Airway epithelial cell (primary cell): Measurements from ENCODE around the gene MSMP. TPM values are rescaled to one million over a fixed set of nuclear protein-coding genes. Genes with fewer than 3 reads are reported as not detected.

Experiments
- total RNA-seq: library from RNA; depleted of rRNA; stranded (reverse); fragments of >200 nt; gene quantifications from 2 replicates; pipeline ENCODE4 v1.2.3, GENCODE V29; 2015

Gene MSMP, protein sequence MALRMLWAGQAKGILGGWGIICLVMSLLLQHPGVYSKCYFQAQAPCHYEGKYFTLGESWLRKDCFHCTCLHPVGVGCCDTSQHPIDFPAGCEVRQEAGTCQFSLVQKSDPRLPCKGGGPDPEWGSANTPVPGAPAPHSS
- total RNA-seq: not detected in 2 replicates

DNA sequence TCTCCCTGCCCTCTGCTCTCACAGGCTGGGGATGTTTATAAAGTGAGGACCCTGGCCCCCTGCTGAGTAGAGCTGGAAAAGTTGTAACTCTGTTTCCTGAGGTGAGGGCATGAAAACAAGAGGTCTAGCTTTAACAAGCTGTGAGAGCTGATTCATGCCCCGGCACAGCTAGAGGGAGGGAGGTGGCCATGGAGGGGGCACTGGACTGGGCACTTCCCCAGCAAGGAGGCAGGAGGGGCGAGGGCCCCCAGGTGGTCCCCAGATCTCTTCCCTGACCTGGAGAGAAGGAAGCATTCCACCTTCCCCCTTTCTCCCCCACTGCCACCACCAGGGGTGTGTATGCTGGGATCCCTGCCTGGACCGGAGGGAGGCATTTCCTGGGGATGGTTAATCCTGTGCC is at the start of gene MSMP:
MSMP (minus strand) TSS at position 13 of the 400 bp plus-strand sequence. CDS start 147 bp downstream, outside the sequence.

DNA sequence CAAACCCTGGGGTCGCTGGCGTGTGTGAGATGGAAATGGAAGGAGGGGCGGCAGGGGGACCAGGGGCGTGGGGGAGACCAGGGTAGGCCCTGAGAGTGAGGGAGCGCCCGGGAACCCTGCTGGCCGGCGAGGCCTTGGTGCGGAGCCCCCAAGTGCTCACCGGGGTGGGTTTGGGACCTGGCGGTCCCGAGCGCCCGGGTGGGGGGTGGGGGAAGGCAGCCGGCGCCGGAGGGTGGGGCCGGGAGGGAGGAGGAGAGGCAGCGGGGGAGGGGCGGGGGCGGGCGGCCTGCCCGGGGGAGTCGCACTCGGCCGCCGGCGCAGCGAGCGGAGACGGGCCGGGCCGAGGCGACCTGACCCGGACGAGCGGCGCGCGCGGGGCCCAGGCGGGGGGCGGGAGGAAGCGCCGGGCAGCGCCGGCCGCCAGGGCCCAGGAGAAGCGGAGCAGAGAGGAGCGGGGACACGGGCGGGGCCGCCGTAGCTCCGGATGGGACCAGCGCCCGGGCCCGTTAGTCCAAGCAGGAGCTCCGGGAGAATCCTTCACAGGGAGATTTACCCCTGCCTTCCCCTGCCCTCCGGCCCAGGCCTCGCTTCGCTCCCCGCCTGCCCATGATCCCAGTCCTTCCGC is 37.3 kb upstream of the MSMP start, which contains the start of gene NPR2:
NPR2 (plus strand) TSS at position 295 of the 625 bp plus-strand sequence. CDS start 818 bp downstream, outside the sequence.

DNA sequence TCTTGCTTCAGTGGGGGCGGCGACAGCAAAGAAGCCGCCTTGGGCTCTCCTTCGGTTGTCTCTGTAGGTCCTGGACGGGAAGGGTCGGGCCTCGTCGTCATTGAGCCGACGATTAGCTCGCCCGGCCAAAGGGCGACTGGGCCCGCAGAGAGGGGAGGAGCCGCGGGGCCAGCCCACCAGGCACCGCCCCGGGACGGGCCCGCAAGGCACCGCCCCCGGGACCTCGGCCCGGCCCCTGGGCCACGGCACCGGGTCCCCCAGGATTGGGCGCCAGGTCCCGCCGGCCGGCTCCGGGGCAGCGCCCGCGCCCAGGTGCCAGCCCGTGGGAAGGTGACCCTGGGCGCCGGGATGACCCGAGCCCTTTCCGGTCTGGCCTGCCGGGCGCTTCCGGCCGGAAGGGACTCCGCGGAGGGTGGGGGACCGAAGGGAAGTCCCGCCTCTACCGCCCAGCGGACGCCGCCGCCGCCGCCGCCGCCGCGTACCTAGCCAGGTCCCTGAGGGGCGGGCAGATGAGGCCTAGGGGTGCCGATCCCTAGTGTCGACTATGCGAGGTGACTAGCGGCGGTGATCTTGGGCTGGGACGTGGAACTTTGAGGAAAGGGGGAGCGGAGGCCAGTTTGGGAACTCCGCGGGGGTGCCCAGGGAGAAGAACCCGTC is 5.1 kb downstream of the MSMP start, which contains the start of the genes GBA2 and RGP1:
GBA2 (minus strand) TSS at position 371 of the 657 bp plus-strand sequence. CDS start 524 bp downstream, outside the sequence.
RGP1 (plus strand) TSS at position 430 of the 657 bp plus-strand sequence. CDS start 469 bp downstream, outside the sequence.

DNA sequence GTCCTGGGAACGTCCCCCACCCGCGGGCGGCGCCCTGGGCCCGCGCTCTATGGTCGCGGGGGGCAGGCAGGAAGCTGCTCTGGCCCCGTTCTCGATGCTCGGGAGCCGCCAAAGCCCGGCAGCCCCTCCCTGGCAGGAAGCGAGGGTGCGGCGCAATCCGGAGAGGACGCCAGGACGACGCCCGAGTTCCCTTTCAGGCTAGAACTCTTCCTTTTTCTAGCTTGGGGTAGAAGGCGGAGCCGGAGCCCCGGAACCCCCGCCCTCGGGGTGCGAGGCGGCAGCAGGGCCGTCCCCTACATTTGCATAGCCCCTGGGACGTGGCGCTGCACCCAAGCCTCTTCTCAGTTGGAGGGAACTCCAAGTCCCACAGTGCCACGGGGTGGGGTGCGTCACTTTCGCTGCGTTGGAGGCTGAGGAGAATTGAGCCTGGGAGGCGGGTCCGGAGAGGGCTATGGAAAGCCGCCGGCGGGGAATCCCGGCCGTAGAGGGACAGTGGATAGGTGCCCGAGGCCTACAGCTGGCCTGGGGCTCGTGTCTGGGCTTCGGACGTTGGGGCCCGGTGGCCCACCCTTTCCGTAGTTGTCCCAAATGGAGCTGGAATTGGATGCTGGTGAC is 21.8 kb downstream of the MSMP start, which contains the start of the genes CREB3 and TLN1:
CREB3 (plus strand) TSS at position 482 of the 615 bp plus-strand sequence; CDS start at position 589, 107 bp downstream.
TLN1 (minus strand) TSS at position 11 of the 615 bp plus-strand sequence. CDS start 6,501 bp downstream, outside the sequence.

Other genes with a start within 250 kb of the MSMP start
- 10.0 and 16.8 TPM in 2 replicates for gene TESK1, start 149.0 kb downstream of the MSMP start, total RNA-seq
- gene CD72, start 135.9 kb downstream of the MSMP start, total RNA-seq: 0.56 TPM in 1 of 2 replicates, not detected in the other
- gene SIT1, start 103.3 kb downstream of the MSMP start, total RNA-seq: not detected in 2 replicates
- 4,407 and 7,542 TPM in 2 replicates for gene RMRP, start 96.3 kb downstream of the MSMP start, total RNA-seq
- gene CCDC107, start 96.0 kb downstream of the MSMP start, total RNA-seq: 8.7 and 13.0 TPM in 2 replicates
- gene ARHGEF39, start 89.1 kb downstream of the MSMP start, total RNA-seq: 5.5 and 6.5 TPM in 2 replicates
- 39.5 and 44.6 TPM in 2 replicates for gene CA9, start 80.3 kb downstream of the MSMP start, total RNA-seq
- 256 and 320 TPM in 2 replicates for gene TPM2, start 64.4 kb downstream of the MSMP start, total RNA-seq
- gene TLN1, start 22.1 kb downstream of the MSMP start, total RNA-seq: 102 and 136 TPM in 2 replicates
- gene CREB3, start 21.6 kb downstream of the MSMP start, total RNA-seq: 41.8 and 47.8 TPM in 2 replicates
- 22.4 and 23.6 TPM in 2 replicates for gene GBA2, start 5.0 kb downstream of the MSMP start, total RNA-seq
- gene RGP1, start 5.0 kb downstream of the MSMP start, total RNA-seq: 14.4 and 17.4 TPM in 2 replicates
- 4.0 and 12.5 TPM in 2 replicates for gene NPR2, start 37.3 kb upstream of the MSMP start, total RNA-seq
- gene SPAG8, start 58.0 kb upstream of the MSMP start, total RNA-seq: not detected in 2 replicates
- 19.9 and 24.8 TPM in 2 replicates for gene HINT2, start 60.8 kb upstream of the MSMP start, total RNA-seq
- gene FAM221B, start 74.5 kb upstream of the MSMP start, total RNA-seq: not detected in 2 replicates
- 4.5 and 5.7 TPM in 2 replicates for gene TMEM8B, start 75.0 kb upstream of the MSMP start, total RNA-seq
- gene OR13J1, start 116.1 kb upstream of the MSMP start, total RNA-seq: not detected in 2 replicates
- 1.1 TPM in 1 of 2 replicates, not detected in the other for gene HRCT1, start 151.9 kb upstream of the MSMP start, total RNA-seq
- 0.21 TPM in 1 of 2 replicates, not detected in the other for gene SPAAR, start 155.2 kb upstream of the MSMP start, total RNA-seq
- gene OR2S2, start 203.9 kb upstream of the MSMP start, total RNA-seq: not detected in 2 replicates